ENCODE measurements around the gene GARIN5A.

Gene GARIN5A

GRCh38 chr19:50476224-50476906, at the start of gene GARIN5A, which contains the start of gene EMC10:
Gene GARIN5A (minus strand): TSS chr19:50476848. CDS start chr19:50476388, 460 bp downstream.
Gene EMC10 (plus strand): TSS chr19:50476507. CDS start chr19:50476545, 38 bp downstream.
- DNase-seq (ENCODE audit: low read depth), result peak; percentile 83
- peak within 1 kb of the TSS; percentile 90 for H3K4me3 ChIP-seq (ENCODE audit: low read depth, low read length)
- in situ Hi-C loops (cut with HindIII; ENCODE audit: low sequenced_read_pairs), result no loop called here
- no peak for TF ChIP-seq CTCF (IDR thresholded peaks at IDR 0.05; ENCODE audit: low read depth, low read length, missing control alignments)

GRCh38 chr19:50522881-50523280, 46.2 kb upstream of the GARIN5A start:
- H3K4me3 ChIP-seq (ENCODE audit: low read depth, low read length), result no peak overlapping the region
- no peak for TF ChIP-seq CTCF (IDR thresholded peaks at IDR 0.05; ENCODE audit: low read depth, low read length, missing control alignments)
- no peak for DNase-seq (ENCODE audit: low read depth)
- in situ Hi-C loops (cut with HindIII; ENCODE audit: low sequenced_read_pairs), result no loop called here

- in situ Hi-C loops (cut with HindIII; ENCODE audit: low sequenced_read_pairs), result no loop called here
- no peak for TF ChIP-seq CTCF (IDR thresholded peaks at IDR 0.05; ENCODE audit: low read depth, low read length, missing control alignments)
- no peak for DNase-seq (ENCODE audit: low read depth)
- no peak overlapping the region for H3K4me3 ChIP-seq (ENCODE audit: low read depth, low read length)
Measured at GRCh38 chr19:50520822-50521465, 44.3 kb upstream of the GARIN5A start.

GRCh38 chr19:50519006-50519575, 42.4 kb upstream of the GARIN5A start:
- in situ Hi-C loops (cut with HindIII; ENCODE audit: low sequenced_read_pairs), result no loop called here
- no peak overlapping the region for H3K4me3 ChIP-seq (ENCODE audit: low read depth, low read length)
- DNase-seq (ENCODE audit: low read depth), result no peak
- TF ChIP-seq CTCF (IDR thresholded peaks at IDR 0.05; ENCODE audit: low read depth, low read length, missing control alignments), result no peak

- no peak overlapping the region for H3K4me3 ChIP-seq (ENCODE audit: low read depth, low read length)
- in situ Hi-C loops (cut with HindIII; ENCODE audit: low sequenced_read_pairs), result no loop called here
- no peak for DNase-seq (ENCODE audit: low read depth)
- TF ChIP-seq CTCF (IDR thresholded peaks at IDR 0.05; ENCODE audit: low read depth, low read length, missing control alignments), result no peak
Measured at GRCh38 chr19:50518091-50519005, 41.7 kb upstream of the GARIN5A start.

GRCh38 chr19:50517704-50518075, 41.0 kb upstream of the GARIN5A start:
- no peak overlapping the region for H3K4me3 ChIP-seq (ENCODE audit: low read depth, low read length)
- in situ Hi-C loops (cut with HindIII; ENCODE audit: low sequenced_read_pairs), result no loop called here
- no peak for TF ChIP-seq CTCF (IDR thresholded peaks at IDR 0.05; ENCODE audit: low read depth, low read length, missing control alignments)
- DNase-seq (ENCODE audit: low read depth), result no peak
